Measurements from ENCODE around the gene ALOX15.

ALOX15 gene

DNA sequence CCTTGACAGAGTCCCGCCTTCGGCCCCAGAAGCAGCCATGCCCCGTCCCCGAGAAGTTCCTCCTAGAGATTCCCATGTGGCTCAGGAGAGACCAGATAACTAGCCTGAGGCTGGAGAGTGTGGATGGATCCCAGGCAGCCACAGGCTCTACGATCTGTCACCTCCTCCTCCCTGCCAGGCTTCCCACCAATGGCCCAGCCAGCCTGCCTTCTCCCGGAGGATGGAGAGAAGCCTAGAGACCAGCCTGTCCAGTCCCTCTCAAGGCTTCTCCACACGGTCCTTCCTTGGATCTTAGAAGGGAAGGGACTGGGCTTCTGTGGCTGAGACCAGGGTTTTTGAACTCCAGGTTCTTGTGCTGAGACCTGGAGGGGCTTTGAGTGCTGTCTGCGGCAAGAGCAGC, 58.8 kb downstream of the ALOX15 start:
- Histone ChIP-seq H3K36me3 (no peaks in the 10 kb centered on the region), H3K4me3 (ENCODE audit: low read depth in 1 of 2, low read length in 1 of 2) (no peak overlapping the region), H3K4me1 (ENCODE audit: control insufficient read depth in 1 of 2, insufficient read depth in 1 of 2, low read depth in 1 of 2, low read length in 1 of 2) (peaks cover 4 to 6% of the 10 kb centered on the region in 2 experiments), H3K9me3 (no peaks in the 10 kb centered on the region), H3K27ac (no peak overlapping the region), H3K27me3 (peaks cover 80% of the 10 kb centered on the region)
- TF ChIP-seq, protein P1, sequence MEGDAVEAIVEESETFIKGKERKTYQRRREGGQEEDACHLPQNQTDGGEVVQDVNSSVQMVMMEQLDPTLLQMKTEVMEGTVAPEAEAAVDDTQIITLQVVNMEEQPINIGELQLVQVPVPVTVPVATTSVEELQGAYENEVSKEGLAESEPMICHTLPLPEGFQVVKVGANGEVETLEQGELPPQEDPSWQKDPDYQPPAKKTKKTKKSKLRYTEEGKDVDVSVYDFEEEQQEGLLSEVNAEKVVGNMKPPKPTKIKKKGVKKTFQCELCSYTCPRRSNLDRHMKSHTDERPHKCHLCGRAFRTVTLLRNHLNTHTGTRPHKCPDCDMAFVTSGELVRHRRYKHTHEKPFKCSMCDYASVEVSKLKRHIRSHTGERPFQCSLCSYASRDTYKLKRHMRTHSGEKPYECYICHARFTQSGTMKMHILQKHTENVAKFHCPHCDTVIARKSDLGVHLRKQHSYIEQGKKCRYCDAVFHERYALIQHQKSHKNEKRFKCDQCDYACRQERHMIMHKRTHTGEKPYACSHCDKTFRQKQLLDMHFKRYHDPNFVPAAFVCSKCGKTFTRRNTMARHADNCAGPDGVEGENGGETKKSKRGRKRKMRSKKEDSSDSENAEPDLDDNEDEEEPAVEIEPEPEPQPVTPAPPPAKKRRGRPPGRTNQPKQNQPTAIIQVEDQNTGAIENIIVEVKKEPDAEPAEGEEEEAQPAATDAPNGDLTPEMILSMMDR (IDR thresholded peaks at IDR 0.05) = no peak

DNA sequence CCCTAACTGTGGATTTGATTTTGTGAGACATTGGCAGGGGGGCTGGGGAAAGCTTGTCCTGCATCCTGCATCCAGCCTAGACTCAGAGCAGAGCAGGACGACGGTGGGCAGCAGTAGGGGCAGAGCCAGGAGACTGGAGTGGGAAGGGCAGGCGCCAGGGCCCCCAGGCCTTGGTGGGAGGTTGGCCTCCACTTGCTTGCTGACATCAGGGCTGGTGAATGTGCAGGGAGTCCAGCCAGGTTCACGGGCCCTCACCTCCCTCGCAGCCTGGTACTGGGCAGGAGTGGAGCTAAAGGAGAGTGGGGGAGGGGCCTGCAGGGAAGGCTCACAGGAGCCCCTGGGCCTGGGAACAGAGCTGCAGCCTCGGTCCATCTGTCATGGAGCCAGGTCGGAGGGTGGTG, 59.4 kb downstream of the ALOX15 start:
- Histone ChIP-seq H3K27me3 (peaks cover 74% of the 10 kb centered on the region), H3K9me3 (no peaks in the 10 kb centered on the region), H3K27ac (no peak overlapping the region), H3K4me1 (ENCODE audit: control insufficient read depth in 1 of 2, insufficient read depth in 1 of 2, low read depth in 1 of 2, low read length in 1 of 2) (peaks cover 4 to 6% of the 10 kb centered on the region in 2 experiments), H3K36me3 (no peaks in the 10 kb centered on the region), H3K4me3 (ENCODE audit: low read depth in 1 of 2, low read length in 1 of 2) (no peak overlapping the region)
- TF ChIP-seq, protein P1 (IDR thresholded peaks at IDR 0.05) = no peak

All from neutrophil (primary cell).